Panc1 (cell line): ENCODE data around the gene SAFB2.

Experiments used
- CTCF ChIP-seq: fragments of 450-650 bp; IDR thresholded peaks from 2 replicates; pipeline ENCODE4 v1.5.1; 2017; ENCODE audit warnings: mild to moderate bottlenecking
- REST ChIP-seq, 2 experiments: IDR thresholded peaks; 2 replicates each; pipeline ENCODE4 v1.6.1; 2011 to 2012; ENCODE audit warnings: low read depth in 2 of 2, control low read depth in 1 of 2, low read length in 1 of 2, mild to moderate bottlenecking in 1 of 2, moderate library complexity in 1 of 2; ENCODE audit not compliant: insufficient read depth in 1 of 2

GRCh38 chr19:5663904-5664303 lies 41.3 kb upstream of the SAFB2 start:
- TF ChIP-seq CTCF (no peak), REST (IDR thresholded peaks at IDR 0.05; ENCODE audit: insufficient read depth in 1 of 2, low read depth in 2 of 2, low read length in 1 of 2) (no peak)
